C4-2B (cell line): ENCODE results near the gene DHRS4.

ENCODE experiments used
- CTCF ChIP-seq: fragments of 450-650 bp; conservative IDR thresholded peaks from 2 replicates; pipeline ENCODE4 v1.5.1; 2017; ENCODE audit warnings: mild to moderate bottlenecking
- ZFX ChIP-seq: fragments of 450-650 bp; IDR thresholded peaks from 2 replicates; pipeline ENCODE4 v1.6.1; 2017

- TF ChIP-seq CTCF: peak; percentile 81
- TF ChIP-seq ZFX: peak; percentile 80
Observed at GRCh38 chr14:23953464-23954278, at the start of gene DHRS4.
